Neural progenitor cell (in vitro differentiated cells): ENCODE data around the gene CTR9. TPM values are rescaled to one million over a fixed set of nuclear protein-coding genes. Genes with fewer than 3 reads are reported as not detected.

Source experiments
- DNase-seq: peaks from one replicate; pipeline ENCODE4 v3.0.0-alpha.2; 2016; ENCODE audit warnings: low spot score
- H2AFZ ChIP-seq: fragments of 200-600 bp; sonication (generic); replicated peaks from 2 replicates; pipeline ENCODE4 v1.6.1; 2016; ENCODE audit warnings: antibody characterized with exemption
- H3F3A ChIP-seq: fragments of 200-600 bp; sonication (generic); 2 replicates; pipeline ENCODE4 v1.6.1; 2016; ENCODE audit warnings: antibody characterized with exemption, low read depth
- H3K27ac ChIP-seq: fragments of 200-600 bp; sonication (generic); 2 replicates; pipeline ENCODE4 v1.5.1; 2016; ENCODE audit warnings: mild to moderate bottlenecking
- H3K27me3 ChIP-seq: fragments of 200-600 bp; sonication (generic); 2 replicates; pipeline ENCODE4 v1.6.1; 2016; ENCODE audit warnings: mild to moderate bottlenecking, moderate library complexity
- H3K36me3 ChIP-seq: fragments of 200-600 bp; sonication (generic); 2 replicates; pipeline ENCODE4 v1.5.1; 2016
- H3K4me1 ChIP-seq: fragments of 200-600 bp; sonication (generic); 2 replicates; pipeline ENCODE4 v1.6.1; 2016; ENCODE audit warnings: mixed run types
- H3K4me2 ChIP-seq: fragments of 200-600 bp; sonication (generic); 2 replicates; pipeline ENCODE4 v1.6.1; 2016
- H3K4me3 ChIP-seq: fragments of 200-600 bp; sonication (generic); 2 replicates; pipeline ENCODE4 v1.5.1; 2016
- H3K79me2 ChIP-seq: fragments of 200-600 bp; sonication (generic); 2 replicates; pipeline ENCODE4 v1.6.1; 2016; ENCODE audit warnings: low read depth
- H3K9ac ChIP-seq: fragments of 200-600 bp; sonication (generic); 2 replicates; pipeline ENCODE4 v1.6.1; 2016
- H3K9me3 ChIP-seq: fragments of 200-600 bp; sonication (generic); 2 replicates; pipeline ENCODE4 v1.5.1; 2016; ENCODE audit warnings: low read depth
- H4K20me1 ChIP-seq: fragments of 200-600 bp; sonication (generic); 2 replicates; pipeline ENCODE4 v1.6.1; 2016; ENCODE audit warnings: low read depth
- H3K27ac Mint-ChIP-seq: 3 replicates; pipeline ENCODE4 v1.8.0; 2021; ENCODE audit warnings: mixed read lengths
- H3K27me3 Mint-ChIP-seq: 2 replicates; pipeline ENCODE4 v1.8.0; 2022; ENCODE audit warnings: low read depth, mild to moderate bottlenecking, inconsistent platforms, moderate library complexity, mixed read lengths; ENCODE audit not compliant: insufficient read depth
- H3K36me3 Mint-ChIP-seq: 3 replicates; pipeline ENCODE4 v1.8.0; 2021; ENCODE audit warnings: mixed read lengths
- H3K4me1 Mint-ChIP-seq: 3 replicates; pipeline ENCODE4 v1.8.0; 2021; ENCODE audit warnings: mixed read lengths
- H3K4me3 Mint-ChIP-seq: 3 replicates; pipeline ENCODE4 v1.8.0; 2021; ENCODE audit warnings: mild to moderate bottlenecking, moderate library complexity, mixed read lengths
- H3K9me3 Mint-ChIP-seq: 3 replicates; pipeline ENCODE4 v1.8.0; 2020; ENCODE audit warnings: mixed read lengths
- CTCF ChIP-seq: fragments of 200-600 bp; sonication (generic); IDR thresholded peaks from 2 replicates; pipeline ENCODE4 v1.5.1; 2017; ENCODE audit warnings: antibody characterized with exemption, mild to moderate bottlenecking
- EZH2 ChIP-seq: fragments of 200-600 bp; sonication (generic); IDR thresholded peaks from 2 replicates; pipeline ENCODE4 v1.6.1; 2017; ENCODE audit warnings: antibody characterized with exemption, mild to moderate bottlenecking, moderate library complexity
- EZH2phosphoT487 ChIP-seq: fragments of 200-600 bp; sonication (generic); IDR thresholded peaks from 2 replicates; pipeline ENCODE4 v1.6.1; 2017; ENCODE audit warnings: antibody characterized with exemption
- total RNA-seq: library from RNA; depleted of rRNA; stranded (reverse); fragments of >200 nt; gene quantifications from 2 replicates; pipeline ENCODE4 v1.2.3, GENCODE V29; 2015; ENCODE audit warnings: low replicate concordance

CTR9 gene
- total RNA-seq, 1 donor from 2014 or later, result 26.4 TPM

GRCh38 chr11:10762913-10763421, 11.9 kb downstream of the CTR9 start:
- H3K27ac ChIP-seq, result no peak overlapping the region
- H3K27me3 ChIP-seq, result no peaks in the 10 kb centered on the region
- H3K36me3 Mint-ChIP-seq, result peaks cover 11% of the 10 kb centered on the region
- no peaks in the 10 kb centered on the region for H3K9me3 ChIP-seq
- peaks cover 11% of the 10 kb centered on the region for H3K36me3 ChIP-seq
- H3F3A ChIP-seq, result no peaks in the 10 kb centered on the region
- no peak for TF ChIP-seq CTCF
- no peak for TF ChIP-seq EZH2
- no peaks in the 10 kb centered on the region for H4K20me1 ChIP-seq
- no peak overlapping the region for H3K27ac Mint-ChIP-seq
- H3K9ac ChIP-seq, result peak overlapping the region; percentile 17
- no peak overlapping the region for H3K4me3 Mint-ChIP-seq
- no peaks in the 10 kb centered on the region for H3K9me3 Mint-ChIP-seq
- H2AFZ ChIP-seq, result no peak overlapping the region
- no peaks in the 10 kb centered on the region for H3K27me3 Mint-ChIP-seq
- no peak overlapping the region for H3K4me2 ChIP-seq
- no peak overlapping the region for H3K4me3 ChIP-seq
- no peaks in the 10 kb centered on the region for H3K4me1 ChIP-seq
- no peaks in the 10 kb centered on the region for H3K4me1 Mint-ChIP-seq
- H3K79me2 ChIP-seq, result no peaks in the 10 kb centered on the region
- DNase-seq, result no peak

- no peak overlapping the region for H2AFZ ChIP-seq
- H3K4me3 ChIP-seq, result no peak overlapping the region
- no peaks in the 10 kb centered on the region for H3K4me1 ChIP-seq
- no peak for TF ChIP-seq EZH2
- no peak for TF ChIP-seq EZH2phosphoT487
- no peak for TF ChIP-seq CTCF
- H3K4me2 ChIP-seq, result no peak overlapping the region
- H3F3A ChIP-seq, result no peaks in the 10 kb centered on the region
- Mint-ChIP-seq H3K4me3 (no peak overlapping the region), H3K9me3 (no peaks in the 10 kb centered on the region), H3K27ac (no peak overlapping the region), H3K36me3 (peaks cover 11% of the 10 kb centered on the region), H3K4me1 (no peaks in the 10 kb centered on the region), H3K27me3 (no peaks in the 10 kb centered on the region)
- peak overlapping the region; percentile 17 for H3K9ac ChIP-seq
- no peak for DNase-seq
- H3K27me3 ChIP-seq, result no peaks in the 10 kb centered on the region
- peaks cover 11% of the 10 kb centered on the region for H3K36me3 ChIP-seq
- no peaks in the 10 kb centered on the region for H3K9me3 ChIP-seq
- H3K27ac ChIP-seq, result no peak overlapping the region
- no peaks in the 10 kb centered on the region for H3K79me2 ChIP-seq
- H4K20me1 ChIP-seq, result no peaks in the 10 kb centered on the region
These were observed 12.7 kb downstream of the CTR9 start for GRCh38 chr11:10763766-10764165.

GRCh38 chr11:10764412-10764811, 13.4 kb downstream of the CTR9 start:
- H3K36me3 ChIP-seq, result peaks cover 11% of the 10 kb centered on the region
- Mint-ChIP-seq H3K4me3 (no peak overlapping the region), H3K4me1 (no peaks in the 10 kb centered on the region), H3K36me3 (peaks cover 13% of the 10 kb centered on the region), H3K27me3 (no peaks in the 10 kb centered on the region), H3K27ac (no peak overlapping the region), H3K9me3 (no peaks in the 10 kb centered on the region)
- H4K20me1 ChIP-seq, result no peaks in the 10 kb centered on the region
- no peak overlapping the region for H3K9ac ChIP-seq
- no peaks in the 10 kb centered on the region for H3K9me3 ChIP-seq
- H3K27ac ChIP-seq, result no peak overlapping the region
- no peaks in the 10 kb centered on the region for H3K27me3 ChIP-seq
- no peaks in the 10 kb centered on the region for H3K79me2 ChIP-seq
- H3F3A ChIP-seq, result no peaks in the 10 kb centered on the region
- no peaks in the 10 kb centered on the region for H3K4me1 ChIP-seq
- TF ChIP-seq EZH2phosphoT487 (no peak), EZH2 (no peak), CTCF (no peak)
- DNase-seq, result no peak
- no peak overlapping the region for H2AFZ ChIP-seq
- no peak overlapping the region for H3K4me2 ChIP-seq
- H3K4me3 ChIP-seq, result no peak overlapping the region
